ENCODE data around the gene PRIMPOL. TPM values are rescaled to one million over a fixed set of nuclear protein-coding genes. Genes with fewer than 3 reads are reported as not detected.
A peak's percentile ranks its signal among the peaks of the same experiment; 100 is the strongest.

The PRIMPOL gene
- total RNA-seq, 5 donors from 2014 or later (not counting 1 experiment from before 2014, with no cell fraction given) = 11.6 to 14.8 (median 12.4) TPM

GRCh38 chr4:184660978-184661377 is 11.4 kb downstream of the PRIMPOL start:
- Histone ChIP-seq H3K27me3 (replicated peaks in 1 of 2; ENCODE audit: control insufficient read depth in 2 of 2, extremely low read depth in 1 of 2, insufficient read depth in 2 of 2, low read length in 1 of 2) (no peaks in the 10 kb centered on the region), H3K9me3 (no peaks in the 10 kb centered on the region), H3K4me1 (ENCODE audit: control insufficient read depth in 1 of 2, extremely low read depth in 1 of 2, insufficient read depth in 2 of 2, low read length in 2 of 2) (no peaks in the 10 kb centered on the region), H3K4me3 (ENCODE audit: control insufficient read depth in 1 of 2, extremely low read depth in 1 of 2, low read length in 1 of 2) (no peak overlapping the region), H3K36me3 (ENCODE audit: control insufficient read depth in 2 of 2, extremely low read depth in 1 of 2, insufficient read depth in 1 of 2, low read length in 1 of 2) (peaks cover 0 to 11% of the 10 kb centered on the region in 2 donors), H3K27ac (ENCODE audit: low read length) (no peak overlapping the region)
- H3K27ac Mint-ChIP-seq = no peak overlapping the region
- peaks cover 22% of the 10 kb centered on the region for H3K36me3 Mint-ChIP-seq
- no peaks in the 10 kb centered on the region for H3K9me3 Mint-ChIP-seq
- POLR2A ChIA-PET = interaction anchor here in 1 of 2 donors (0.6 kb wide), 1 partner anchor 11 kb away, joined by 6 read pairs; the partner anchor contains the start of genes CASP3 and PRIMPOL
- CTCF ChIA-PET = no interaction called here
- no peak for ATAC-seq (replicated peaks in 1 of 4)
- H3K4me3 Mint-ChIP-seq = no peak overlapping the region
- no peaks in the 10 kb centered on the region for H3K27me3 Mint-ChIP-seq
- H3K4me1 Mint-ChIP-seq = no peaks in the 10 kb centered on the region
- no peak for DNase-seq

- no peaks in the 10 kb centered on the region for H3K27me3 Mint-ChIP-seq
- ChIA-PET CTCF (interaction anchor here in 1 of 2 donors (0.5 to 0.7 kb wide), 3 partner anchors 24 to 513 kb away, joined by 3 to 4 read pairs (median 3); no protein-coding TSS in a partner anchor), POLR2A (interaction anchor here in 1 of 2 donors (0.6 kb wide), 1 partner anchor 990 kb away, joined by 3 read pairs; no protein-coding TSS in a partner anchor)
- no peak overlapping the region for H3K4me3 ChIP-seq (ENCODE audit: control insufficient read depth in 1 of 2, extremely low read depth in 1 of 2, low read length in 1 of 2)
- DNase-seq (no peak), ATAC-seq (replicated peaks in 1 of 4) (no peak)
- no CpG with 5 or more reads among the region's 1 CpG for WGBS (ENCODE audit: insufficient coverage)
- no peak overlapping the region for H3K27ac Mint-ChIP-seq
- no peaks in the 10 kb centered on the region for H3K27me3 ChIP-seq (replicated peaks in 1 of 2; ENCODE audit: control insufficient read depth in 2 of 2, extremely low read depth in 1 of 2, insufficient read depth in 2 of 2, low read length in 1 of 2)
- peaks cover 0 to 4% (median 0%) of the 10 kb centered on the region in 3 donors for H3K4me1 Mint-ChIP-seq
- H3K4me1 ChIP-seq (ENCODE audit: control insufficient read depth in 1 of 2, extremely low read depth in 1 of 2, insufficient read depth in 2 of 2, low read length in 2 of 2) = no peaks in the 10 kb centered on the region
- peaks cover 27% of the 10 kb centered on the region for H3K36me3 Mint-ChIP-seq
- peaks cover 0 to 21% of the 10 kb centered on the region in 2 donors for H3K36me3 ChIP-seq (ENCODE audit: control insufficient read depth in 2 of 2, extremely low read depth in 1 of 2, insufficient read depth in 1 of 2, low read length in 1 of 2)
- H3K27ac ChIP-seq (ENCODE audit: low read length) = no peak overlapping the region
- H3K4me3 Mint-ChIP-seq = no peak overlapping the region
- H3K9me3 ChIP-seq = no peaks in the 10 kb centered on the region
- no peaks in the 10 kb centered on the region for H3K9me3 Mint-ChIP-seq
These were observed 12.7 kb downstream of the PRIMPOL start for GRCh38 chr4:184662236-184662635.

GRCh38 chr4:184664445-184665210 is 15.1 kb downstream of the PRIMPOL start:
- peaks cover 7 to 18% of the 10 kb centered on the region in 2 experiments for H3K4me1 ChIP-seq (ENCODE audit: control insufficient read depth in 1 of 2, extremely low read depth in 1 of 2, insufficient read depth in 2 of 2, low read length in 2 of 2)
- ChIA-PET CTCF (no interaction called here), POLR2A (interaction anchor here in 1 of 2 donors (0.5 kb wide), 1 partner anchor 15 kb away, joined by 8 read pairs; the partner anchor contains the start of genes CASP3 and PRIMPOL)
- H3K9me3 ChIP-seq = no peaks in the 10 kb centered on the region
- no peak overlapping the region for H3K27ac ChIP-seq (ENCODE audit: low read length)
- ATAC-seq (replicated peaks in 1 of 4) = peak in 1 of 4 experiments; percentile 44
- Mint-ChIP-seq H3K9me3 (no peaks in the 10 kb centered on the region), H3K36me3 (peaks cover 34% of the 10 kb centered on the region), H3K4me3 (no peak overlapping the region), H3K27me3 (no peaks in the 10 kb centered on the region), H3K4me1 (peaks cover 19 to 24% (median 19%) of the 10 kb centered on the region in 3 donors), H3K27ac (no peak overlapping the region)
- WGBS (ENCODE audit: insufficient coverage) = 80% methylated on average over 1 of the region's 6 CpGs
- H3K27me3 ChIP-seq (replicated peaks in 1 of 2; ENCODE audit: control insufficient read depth in 2 of 2, extremely low read depth in 1 of 2, insufficient read depth in 2 of 2, low read length in 1 of 2) = no peaks in the 10 kb centered on the region
- no peak overlapping the region for H3K4me3 ChIP-seq (ENCODE audit: control insufficient read depth in 1 of 2, extremely low read depth in 1 of 2, low read length in 1 of 2)
- H3K36me3 ChIP-seq (ENCODE audit: control insufficient read depth in 2 of 2, extremely low read depth in 1 of 2, insufficient read depth in 1 of 2, low read length in 1 of 2) = peaks cover 0 to 21% of the 10 kb centered on the region in 2 donors
- no peak for DNase-seq

- CTCF ChIA-PET = no interaction called here
- Mint-ChIP-seq H3K9me3 (no peaks in the 10 kb centered on the region), H3K4me1 (peaks cover 19 to 30% (median 25%) of the 10 kb centered on the region in 3 donors), H3K27me3 (no peaks in the 10 kb centered on the region), H3K4me3 (no peak overlapping the region), H3K27ac (no peak overlapping the region), H3K36me3 (peaks cover 32% of the 10 kb centered on the region)
- H3K4me1 ChIP-seq (ENCODE audit: control insufficient read depth in 1 of 2, extremely low read depth in 1 of 2, insufficient read depth in 2 of 2, low read length in 2 of 2) = peaks cover 7 to 18% of the 10 kb centered on the region in 2 experiments
- 81% methylated on average over 5 of the region's 6 CpGs for WGBS (ENCODE audit: insufficient coverage)
- peaks cover 0 to 18% of the 10 kb centered on the region in 2 donors for H3K36me3 ChIP-seq (ENCODE audit: control insufficient read depth in 2 of 2, extremely low read depth in 1 of 2, insufficient read depth in 1 of 2, low read length in 1 of 2)
- ATAC-seq (replicated peaks in 1 of 4) (no peak), DNase-seq (no peak)
- H3K27ac ChIP-seq (ENCODE audit: low read length) = no peak overlapping the region
- no peaks in the 10 kb centered on the region for H3K27me3 ChIP-seq (replicated peaks in 1 of 2; ENCODE audit: control insufficient read depth in 2 of 2, extremely low read depth in 1 of 2, insufficient read depth in 2 of 2, low read length in 1 of 2)
- no peaks in the 10 kb centered on the region for H3K9me3 ChIP-seq
- no peak overlapping the region for H3K4me3 ChIP-seq (ENCODE audit: control insufficient read depth in 1 of 2, extremely low read depth in 1 of 2, low read length in 1 of 2)
- POLR2A ChIA-PET = interaction anchor here (0.6 to 1.0 kb wide), 2 partner anchors 17 to 181 kb away, joined by 3 to 4 read pairs; partner anchors contain the start of genes CASP3 (in 1 of the 2) and PRIMPOL (in 1 of the 2)
These were observed 17.1 kb downstream of the PRIMPOL start for GRCh38 chr4:184666670-184667069.

- 89% methylated on average over 8 of the region's 9 CpGs for WGBS (ENCODE audit: insufficient coverage)
- Histone ChIP-seq H3K4me1 (ENCODE audit: control insufficient read depth in 1 of 2, extremely low read depth in 1 of 2, insufficient read depth in 2 of 2, low read length in 2 of 2) (peaks cover 7 to 18% of the 10 kb centered on the region in 2 experiments), H3K27me3 (replicated peaks in 1 of 2; ENCODE audit: control insufficient read depth in 2 of 2, extremely low read depth in 1 of 2, insufficient read depth in 2 of 2, low read length in 1 of 2) (no peaks in the 10 kb centered on the region), H3K4me3 (ENCODE audit: control insufficient read depth in 1 of 2, extremely low read depth in 1 of 2, low read length in 1 of 2) (no peak overlapping the region), H3K36me3 (ENCODE audit: control insufficient read depth in 2 of 2, extremely low read depth in 1 of 2, insufficient read depth in 1 of 2, low read length in 1 of 2) (peaks cover 4 to 24% of the 10 kb centered on the region in 2 donors), H3K9me3 (no peaks in the 10 kb centered on the region), H3K27ac (ENCODE audit: low read length) (peak overlapping the region; percentile 66)
- peak in 2 of 4 experiments; percentile 29 to 45 for ATAC-seq (replicated peaks in 1 of 4)
- Mint-ChIP-seq H3K27me3 (no peaks in the 10 kb centered on the region), H3K4me3 (peak overlapping the region in 1 of 3 donors; percentile 21), H3K36me3 (peaks cover 43% of the 10 kb centered on the region), H3K9me3 (no peaks in the 10 kb centered on the region), H3K27ac (peak overlapping the region; percentile 83 to 87), H3K4me1 (peaks cover 19 to 30% (median 25%) of the 10 kb centered on the region in 3 donors)
- CTCF ChIA-PET = interaction anchor here in 1 of 2 donors (0.8 kb wide), 1 partner anchor 19 kb away, joined by 4 read pairs; the partner anchor contains the start of genes CASP3 and PRIMPOL
- DNase-seq = no peak
- POLR2A ChIA-PET = interaction anchor here in 1 of 2 donors (1.0 kb wide), 1 partner anchor 19 kb away, joined by 7 read pairs; the partner anchor contains the start of genes CASP3 and PRIMPOL
These were observed 18.6 kb downstream of the PRIMPOL start for GRCh38 chr4:184668096-184668495.

GRCh38 chr4:184668511-184669114 is 19.1 kb downstream of the PRIMPOL start:
- Histone ChIP-seq H3K27ac (ENCODE audit: low read length) (peak overlapping the region; percentile 66), H3K27me3 (replicated peaks in 1 of 2; ENCODE audit: control insufficient read depth in 2 of 2, extremely low read depth in 1 of 2, insufficient read depth in 2 of 2, low read length in 1 of 2) (no peaks in the 10 kb centered on the region), H3K36me3 (ENCODE audit: control insufficient read depth in 2 of 2, extremely low read depth in 1 of 2, insufficient read depth in 1 of 2, low read length in 1 of 2) (peaks cover 4 to 25% of the 10 kb centered on the region in 2 donors), H3K4me1 (ENCODE audit: control insufficient read depth in 1 of 2, extremely low read depth in 1 of 2, insufficient read depth in 2 of 2, low read length in 2 of 2) (peaks cover 7 to 18% of the 10 kb centered on the region in 2 experiments), H3K9me3 (no peaks in the 10 kb centered on the region), H3K4me3 (ENCODE audit: control insufficient read depth in 1 of 2, extremely low read depth in 1 of 2, low read length in 1 of 2) (no peak overlapping the region)
- POLR2A ChIA-PET = interaction anchor here in 1 of 2 donors (1.0 kb wide), 1 partner anchor 19 kb away, joined by 7 read pairs; the partner anchor contains the start of genes CASP3 and PRIMPOL
- peaks cover 19 to 30% (median 25%) of the 10 kb centered on the region in 3 donors for H3K4me1 Mint-ChIP-seq
- WGBS (ENCODE audit: insufficient coverage) = 100% methylated on average over 2 of the region's 9 CpGs
- CTCF ChIA-PET = interaction anchor here in 1 of 2 donors (0.8 kb wide), 1 partner anchor 19 kb away, joined by 4 read pairs; the partner anchor contains the start of genes CASP3 and PRIMPOL
- H3K27ac Mint-ChIP-seq = peak overlapping the region; percentile 83 to 87
- H3K27me3 Mint-ChIP-seq = no peaks in the 10 kb centered on the region
- peaks cover 44% of the 10 kb centered on the region for H3K36me3 Mint-ChIP-seq
- H3K9me3 Mint-ChIP-seq = no peaks in the 10 kb centered on the region
- peak overlapping the region in 1 of 3 donors; percentile 21 for H3K4me3 Mint-ChIP-seq
- peak; percentile 48 to 78 (median 68) for ATAC-seq (replicated peaks in 1 of 4)
- DNase-seq = peak in 3 of 35 experiments; percentile 7 to 44 (median 11)

All from T-cell (primary cell).